Neural crest cell (in vitro differentiated cells): ENCODE results near the gene TMCO4. TPM values are rescaled to one million over a fixed set of nuclear protein-coding genes. Genes with fewer than 3 reads are reported as not detected.

ENCODE experiments used
- DNase-seq: peaks from one replicate; pipeline ENCODE4 v3.0.0; 2021; ENCODE audit warnings: low read depth, mixed read lengths, low spot score
- H3K27ac Mint-ChIP-seq: one replicate; pipeline ENCODE4 v1.8.0; 2021; ENCODE audit warnings: mild to moderate bottlenecking, mixed read lengths; ENCODE audit not compliant: unreplicated experiment
- H3K27me3 Mint-ChIP-seq: 2 replicates; pipeline ENCODE4 v1.8.0; 2021; ENCODE audit warnings: low read depth, mild to moderate bottlenecking, mixed read lengths
- H3K36me3 Mint-ChIP-seq: 2 replicates; pipeline ENCODE4 v1.8.0; 2021; ENCODE audit warnings: low read depth, mild to moderate bottlenecking, mixed read lengths
- H3K4me1 Mint-ChIP-seq: 2 replicates; pipeline ENCODE4 v1.8.0; 2021; ENCODE audit warnings: mixed read lengths
- H3K4me3 Mint-ChIP-seq: one replicate; pipeline ENCODE4 v1.8.0; 2021; ENCODE audit warnings: mild to moderate bottlenecking, mixed read lengths
- H3K9me3 Mint-ChIP-seq: 2 replicates; pipeline ENCODE4 v1.8.0; 2021; ENCODE audit warnings: mixed read lengths
- CTCF ChIP-seq: fragments of 200-600 bp; sonication (generic); conservative IDR thresholded peaks from 2 replicates; pipeline ENCODE4 v1.5.0; 2021; ENCODE audit warnings: antibody characterized with exemption, mild to moderate bottlenecking
- total RNA-seq: library from RNA; stranded (reverse); gene quantifications from 2 replicates; pipeline ENCODE4 v1.2.1, GENCODE V29; 2021

The TMCO4 gene
- total RNA-seq, 1 donor from 2014 or later, result 0.75 TPM

GRCh38 chr1:19683351-19683750 lies 116.4 kb downstream of the TMCO4 start:
- no peak for TF ChIP-seq CTCF
- H3K4me3 Mint-ChIP-seq, result no peak overlapping the region
- peaks cover 2% of the 10 kb centered on the region for H3K27me3 Mint-ChIP-seq
- no peak overlapping the region for H3K27ac Mint-ChIP-seq
- no peaks in the 10 kb centered on the region for H3K36me3 Mint-ChIP-seq
- DNase-seq, result no peak
- H3K4me1 Mint-ChIP-seq, result no peaks in the 10 kb centered on the region
- H3K9me3 Mint-ChIP-seq, result no peaks in the 10 kb centered on the region

- no peaks in the 10 kb centered on the region for H3K4me1 Mint-ChIP-seq
- TF ChIP-seq CTCF, result no peak
- no peaks in the 10 kb centered on the region for H3K36me3 Mint-ChIP-seq
- H3K27ac Mint-ChIP-seq, result no peak overlapping the region
- no peak overlapping the region for H3K4me3 Mint-ChIP-seq
- DNase-seq, result no peak
- H3K9me3 Mint-ChIP-seq, result no peaks in the 10 kb centered on the region
- peaks cover 5% of the 10 kb centered on the region for H3K27me3 Mint-ChIP-seq
These were observed 116.8 kb downstream of the TMCO4 start for GRCh38 chr1:19682901-19683300.

- H3K36me3 Mint-ChIP-seq, result no peaks in the 10 kb centered on the region
- no peaks in the 10 kb centered on the region for H3K9me3 Mint-ChIP-seq
- H3K4me1 Mint-ChIP-seq, result no peaks in the 10 kb centered on the region
- peaks cover 7% of the 10 kb centered on the region for H3K27me3 Mint-ChIP-seq
- H3K27ac Mint-ChIP-seq, result no peak overlapping the region
- H3K4me3 Mint-ChIP-seq, result no peak overlapping the region
- DNase-seq, result no peak
- TF ChIP-seq CTCF, result no peak
These were observed 117.5 kb downstream of the TMCO4 start for GRCh38 chr1:19682257-19682656.

GRCh38 chr1:19680644-19681043 lies 119.1 kb downstream of the TMCO4 start:
- TF ChIP-seq CTCF, result no peak
- no peak for DNase-seq
- Mint-ChIP-seq H3K4me3 (no peak overlapping the region), H3K27ac (no peak overlapping the region), H3K36me3 (no peaks in the 10 kb centered on the region), H3K27me3 (peaks cover 23% of the 10 kb centered on the region), H3K4me1 (no peaks in the 10 kb centered on the region), H3K9me3 (no peaks in the 10 kb centered on the region)

- DNase-seq, result no peak
- peaks cover 32% of the 10 kb centered on the region for H3K27me3 Mint-ChIP-seq
- no peak overlapping the region for H3K4me3 Mint-ChIP-seq
- TF ChIP-seq CTCF, result no peak
- no peaks in the 10 kb centered on the region for H3K4me1 Mint-ChIP-seq
- no peaks in the 10 kb centered on the region for H3K36me3 Mint-ChIP-seq
- no peak overlapping the region for H3K27ac Mint-ChIP-seq
- H3K9me3 Mint-ChIP-seq, result no peaks in the 10 kb centered on the region
These were observed 120.0 kb downstream of the TMCO4 start for GRCh38 chr1:19679691-19680090.

- Mint-ChIP-seq H3K9me3 (no peaks in the 10 kb centered on the region), H3K27me3 (peaks cover 38% of the 10 kb centered on the region), H3K4me3 (no peak overlapping the region), H3K27ac (no peak overlapping the region), H3K4me1 (no peaks in the 10 kb centered on the region), H3K36me3 (no peaks in the 10 kb centered on the region)
- no peak for TF ChIP-seq CTCF
- DNase-seq, result no peak
These were observed 120.7 kb downstream of the TMCO4 start for GRCh38 chr1:19678931-19679453.
